Measurements from ENCODE around the gene DKKL1.

Gene DKKL1

GRCh38 chr19:49361438-49362047 lies 2.1 kb upstream of the DKKL1 start:
- Histone ChIP-seq H3K9ac (ENCODE audit: low read length) (no peak overlapping the region), H2AFZ (ENCODE audit: low read length) (no peak overlapping the region), H4K20me1 (ENCODE audit: insufficient read depth, low read length) (no peaks in the 10 kb centered on the region), H3K36me3 (ENCODE audit: insufficient read depth, low read length) (no peaks in the 10 kb centered on the region), H3K4me3 (ENCODE audit: low read depth, low read length, poor library complexity, severe bottlenecking) (no peak overlapping the region), H3K9me2 (ENCODE audit: low read depth, low read length) (no peaks in the 10 kb centered on the region), H3K27ac (ENCODE audit: low read depth, low read length, poor library complexity, severe bottlenecking) (no peak overlapping the region), H3K4me2 (ENCODE audit: low read length) (peak overlapping the region; percentile 21; the same call in 1 of the 2 replicates), H3K27me3 (ENCODE audit: insufficient read depth, low read length) (peaks cover 18% of the 10 kb centered on the region; the same call in 1 of the 2 replicates), H3K4me1 (ENCODE audit: insufficient read depth, low read length, severe bottlenecking) (peaks cover 47% of the 10 kb centered on the region), H3K9me3 (ENCODE audit: low read length) (no peaks in the 10 kb centered on the region), H3F3A (ENCODE audit: insufficient read depth, low read length) (no peaks in the 10 kb centered on the region), H3K79me2 (ENCODE audit: insufficient read depth, low read length) (no peaks in the 10 kb centered on the region)
- TF ChIP-seq CTCF (IDR thresholded peaks at IDR 0.05; ENCODE audit: low read length): no peak
- no peak for TF ChIP-seq EZH2 (IDR thresholded peaks at IDR 0.05; ENCODE audit: borderline replicate concordance, low read length)

- no peak within 1 kb of the TSS for H3K27ac ChIP-seq (ENCODE audit: low read depth, low read length, poor library complexity, severe bottlenecking)
- peak within 1 kb of the TSS; percentile 47 for H3K4me2 ChIP-seq (ENCODE audit: low read length)
- H3K4me3 ChIP-seq (ENCODE audit: low read depth, low read length, poor library complexity, severe bottlenecking): no peak within 1 kb of the TSS
- H3K79me2 ChIP-seq (ENCODE audit: insufficient read depth, low read length): no peaks in the 10 kb centered on the region
- peaks cover 18% of the 10 kb centered on the region; the same call in 1 of the 2 replicates for H3K27me3 ChIP-seq (ENCODE audit: insufficient read depth, low read length)
- no peaks in the 10 kb centered on the region for H4K20me1 ChIP-seq (ENCODE audit: insufficient read depth, low read length)
- H3K9ac ChIP-seq (ENCODE audit: low read length): no peak within 1 kb of the TSS
- no peaks in the 10 kb centered on the region for H3K9me2 ChIP-seq (ENCODE audit: low read depth, low read length)
- peaks cover 40% of the 10 kb centered on the region for H3K4me1 ChIP-seq (ENCODE audit: insufficient read depth, low read length, severe bottlenecking)
- no peak within 1 kb of the TSS for H2AFZ ChIP-seq (ENCODE audit: low read length)
- TF ChIP-seq EZH2 (IDR thresholded peaks at IDR 0.05; ENCODE audit: borderline replicate concordance, low read length) (no peak), CTCF (IDR thresholded peaks at IDR 0.05; ENCODE audit: low read length) (no peak)
- H3K9me3 ChIP-seq (ENCODE audit: low read length): no peaks in the 10 kb centered on the region
- H3K36me3 ChIP-seq (ENCODE audit: insufficient read depth, low read length): no peaks in the 10 kb centered on the region
- no peaks in the 10 kb centered on the region for H3F3A ChIP-seq (ENCODE audit: insufficient read depth, low read length)
Measured at GRCh38 chr19:49362048-49362928, 1.4 kb upstream of the DKKL1 start, which contains the start of gene TEAD2. Gene TEAD2 (minus strand): TSS chr19:49362416. CDS start chr19:49360075, 2,341 bp downstream.

- no peaks in the 10 kb centered on the region for H4K20me1 ChIP-seq (ENCODE audit: insufficient read depth, low read length)
- H3K27me3 ChIP-seq (ENCODE audit: insufficient read depth, low read length): peaks cover 18% of the 10 kb centered on the region; the same call in 1 of the 2 replicates
- H3K9me3 ChIP-seq (ENCODE audit: low read length): no peaks in the 10 kb centered on the region
- H2AFZ ChIP-seq (ENCODE audit: low read length): no peak overlapping the region
- H3K4me1 ChIP-seq (ENCODE audit: insufficient read depth, low read length, severe bottlenecking): peaks cover 38% of the 10 kb centered on the region
- H3K36me3 ChIP-seq (ENCODE audit: insufficient read depth, low read length): no peaks in the 10 kb centered on the region
- no peak overlapping the region for H3K27ac ChIP-seq (ENCODE audit: low read depth, low read length, poor library complexity, severe bottlenecking)
- H3K9ac ChIP-seq (ENCODE audit: low read length): no peak overlapping the region
- no peaks in the 10 kb centered on the region for H3F3A ChIP-seq (ENCODE audit: insufficient read depth, low read length)
- peak overlapping the region; percentile 47; the same call in 1 of the 2 replicates for H3K4me2 ChIP-seq (ENCODE audit: low read length)
- H3K9me2 ChIP-seq (ENCODE audit: low read depth, low read length): no peaks in the 10 kb centered on the region
- H3K4me3 ChIP-seq (ENCODE audit: low read depth, low read length, poor library complexity, severe bottlenecking): no peak overlapping the region
- no peak for TF ChIP-seq EZH2 (IDR thresholded peaks at IDR 0.05; ENCODE audit: borderline replicate concordance, low read length)
- no peak for TF ChIP-seq CTCF (IDR thresholded peaks at IDR 0.05; ENCODE audit: low read length)
- no peaks in the 10 kb centered on the region for H3K79me2 ChIP-seq (ENCODE audit: insufficient read depth, low read length)
Measured at GRCh38 chr19:49362929-49363267, 779 bp upstream of the DKKL1 start.
